Urinary bladder (tissue), 2 donors: ENCODE data around the gene TAS1R3. TPM values are rescaled to one million over a fixed set of nuclear protein-coding genes. Genes with fewer than 3 reads are reported as not detected.

Source experiments
- polyA plus RNA-seq: library from polyadenylated mRNA; stranded (reverse); fragments of 200-250 nt; gene quantifications from one replicate; pipeline ENCODE4 v1.2.3, GENCODE V29; 2013
- small RNA-seq: library from RNA; depleted of rRNA; stranded (forward); fragments of <200 nt; gene quantifications from one replicate; pipeline ENCODE3, GENCODE V24; 2014
- total RNA-seq: library from RNA; depleted of rRNA; stranded (reverse); fragments of >200 nt; gene quantifications from one replicate; pipeline ENCODE4 v1.2.3, GENCODE V29; 2014
- donor health status: healthy.

TAS1R3 gene
- total and polyA plus RNA-seq, 2 donors: 0.11 to 0.48 TPM

Small RNAs within 50 kb of the gene (small RNA-seq; reads per million reads assigned to genes)
- gene MIR6726: not detected

Other genes with a start within 250 kb of the TAS1R3 start
- 7.1 TPM for gene C1orf159, start 215.2 kb upstream of the TAS1R3 start, total RNA-seq
- gene C1orf159, start 215.2 kb upstream of the TAS1R3 start, polyA plus RNA-seq: 12.6 TPM
- not detected for gene TTLL10, start 157.4 kb upstream of the TAS1R3 start, total RNA-seq
- gene TTLL10, start 157.4 kb upstream of the TAS1R3 start, polyA plus RNA-seq: 0.08 TPM
- not detected for gene TNFRSF18, start 124.7 kb upstream of the TAS1R3 start, total RNA-seq
- 0.77 TPM for gene TNFRSF18, start 124.7 kb upstream of the TAS1R3 start, polyA plus RNA-seq
- 0.48 TPM for gene TNFRSF4, start 117.1 kb upstream of the TAS1R3 start, total RNA-seq
- gene TNFRSF4, start 117.1 kb upstream of the TAS1R3 start, polyA plus RNA-seq: 2.2 TPM
- gene SDF4, start 99.3 kb upstream of the TAS1R3 start, total RNA-seq: 36.7 TPM
- 176 TPM for gene SDF4, start 99.3 kb upstream of the TAS1R3 start, polyA plus RNA-seq
- gene B3GALT6, start 99.0 kb upstream of the TAS1R3 start, total RNA-seq: 8.8 TPM
- gene B3GALT6, start 99.0 kb upstream of the TAS1R3 start, polyA plus RNA-seq: 15.2 TPM
- 0.53 TPM for gene C1QTNF12, start 84.6 kb upstream of the TAS1R3 start, total RNA-seq
- 0.99 TPM for gene C1QTNF12, start 84.6 kb upstream of the TAS1R3 start, polyA plus RNA-seq
- gene UBE2J2, start 57.4 kb upstream of the TAS1R3 start, total RNA-seq: 36.3 TPM
- 47.0 TPM for gene UBE2J2, start 57.4 kb upstream of the TAS1R3 start, polyA plus RNA-seq
- 2.0 TPM for gene SCNN1D, start 50.8 kb upstream of the TAS1R3 start, total RNA-seq
- 2.5 TPM for gene SCNN1D, start 50.8 kb upstream of the TAS1R3 start, polyA plus RNA-seq
- 40.2 TPM for gene ACAP3, start 23.4 kb upstream of the TAS1R3 start, total RNA-seq
- 51.2 TPM for gene ACAP3, start 23.4 kb upstream of the TAS1R3 start, polyA plus RNA-seq
- gene PUSL1, start 22.7 kb upstream of the TAS1R3 start, total RNA-seq: 7.6 TPM
- gene PUSL1, start 22.7 kb upstream of the TAS1R3 start, polyA plus RNA-seq: 19.2 TPM
- gene INTS11, start 6.6 kb upstream of the TAS1R3 start, total RNA-seq: 45.9 TPM
- 134 TPM for gene INTS11, start 6.6 kb upstream of the TAS1R3 start, polyA plus RNA-seq
- gene CPTP, start 6.5 kb upstream of the TAS1R3 start, total RNA-seq: 6.1 TPM
- gene CPTP, start 6.5 kb upstream of the TAS1R3 start, polyA plus RNA-seq: 17.1 TPM
- gene DVL1, start 18.1 kb downstream of the TAS1R3 start, total RNA-seq: 26.4 TPM
- gene DVL1, start 18.1 kb downstream of the TAS1R3 start, polyA plus RNA-seq: 69.0 TPM
- 62.7 TPM for gene MXRA8, start 27.3 kb downstream of the TAS1R3 start, total RNA-seq
- 159 TPM for gene MXRA8, start 27.3 kb downstream of the TAS1R3 start, polyA plus RNA-seq
- 20.7 TPM for gene AURKAIP1, start 43.9 kb downstream of the TAS1R3 start, total RNA-seq
- 158 TPM for gene AURKAIP1, start 43.9 kb downstream of the TAS1R3 start, polyA plus RNA-seq
- 226 TPM for gene CCNL2, start 68.1 kb downstream of the TAS1R3 start, total RNA-seq
- gene CCNL2, start 68.1 kb downstream of the TAS1R3 start, polyA plus RNA-seq: 146 TPM
- 55.1 TPM for gene MRPL20, start 76.0 kb downstream of the TAS1R3 start, total RNA-seq
- gene MRPL20, start 76.0 kb downstream of the TAS1R3 start, polyA plus RNA-seq: 183 TPM
- 5.8 TPM for gene ANKRD65, start 90.0 kb downstream of the TAS1R3 start, total RNA-seq
- 17.7 TPM for gene ANKRD65, start 90.0 kb downstream of the TAS1R3 start, polyA plus RNA-seq
- 15.2 TPM for gene VWA1, start 104.4 kb downstream of the TAS1R3 start, total RNA-seq
- 214 TPM for gene VWA1, start 104.4 kb downstream of the TAS1R3 start, polyA plus RNA-seq
- 0.26 TPM for gene ATAD3C, start 118.4 kb downstream of the TAS1R3 start, total RNA-seq
- gene ATAD3C, start 118.4 kb downstream of the TAS1R3 start, polyA plus RNA-seq: 3.3 TPM
- 11.3 TPM for gene ATAD3B, start 140.5 kb downstream of the TAS1R3 start, total RNA-seq
- gene ATAD3B, start 140.5 kb downstream of the TAS1R3 start, polyA plus RNA-seq: 14.3 TPM
- gene ATAD3A, start 180.9 kb downstream of the TAS1R3 start, total RNA-seq: 7.1 TPM
- gene ATAD3A, start 180.9 kb downstream of the TAS1R3 start, polyA plus RNA-seq: 18.8 TPM
- gene TMEM240, start 209.3 kb downstream of the TAS1R3 start, total RNA-seq: 6.7 TPM
- gene TMEM240, start 209.3 kb downstream of the TAS1R3 start, polyA plus RNA-seq: 31.0 TPM
- gene SSU72, start 243.6 kb downstream of the TAS1R3 start, total RNA-seq: 38.5 TPM
- gene SSU72, start 243.6 kb downstream of the TAS1R3 start, polyA plus RNA-seq: 83.5 TPM